Lung (tissue), 12 donors: Measurements from ENCODE around the gene APOBEC3B. TPM values are rescaled to one million over a fixed set of nuclear protein-coding genes. Genes with fewer than 3 reads are reported as not detected.
"Not testable (repeated sequence)": the region's sequence is repeated elsewhere in the genome, so short reads cannot be mapped to it uniquely, and the experiment has no call there.

Experiments
- ATAC-seq: fragments of 200-7000 bp; cut with Tn5 transposase; one replicate; pipeline ENCODE4 v1.9.1; 2020; ENCODE audit warnings: moderate number of reproducible peaks; ENCODE audit not compliant: insufficient read depth, low FRiP score
- DNase-seq, 3 donors: peaks; one replicate each; pipeline ENCODE4 v3.0.0-alpha.2; 2013 to 2017
- H3K27ac ChIP-seq, 2 donors: one replicate each; pipeline ENCODE4 v1.5.1; 2013; ENCODE audit warnings: mild to moderate bottlenecking in 2 of 2, moderate library complexity in 2 of 2, control low read depth in 1 of 2, inconsistent platforms in 1 of 2, low read depth in 1 of 2, low read length in 1 of 2
- H3K27me3 ChIP-seq, 3 donors: one replicate each; pipeline ENCODE4 v1.5.1; 2013; ENCODE audit warnings: low read length in 2 of 3; ENCODE audit not compliant: control insufficient read depth in 3 of 3, insufficient read depth in 3 of 3
- H3K36me3 ChIP-seq, 4 donors: one replicate each; pipeline ENCODE4 v1.5.1; 2013; ENCODE audit warnings: low read length in 4 of 4, mild to moderate bottlenecking in 1 of 4, moderate library complexity in 1 of 4; ENCODE audit not compliant: control insufficient read depth in 4 of 4, insufficient read depth in 4 of 4
- H3K4me1 ChIP-seq, 5 donors: one replicate each; pipeline ENCODE4 v1.5.1; 2013; ENCODE audit warnings: low read length in 5 of 5, mild to moderate bottlenecking in 2 of 5, moderate library complexity in 1 of 5; ENCODE audit not compliant: control insufficient read depth in 5 of 5, insufficient read depth in 5 of 5
- H3K4me3 ChIP-seq: one replicate; pipeline ENCODE4 v1.5.1; 2013; ENCODE audit warnings: mild to moderate bottlenecking, control low read depth, moderate library complexity
- H3K9ac ChIP-seq, 2 donors: one replicate each; pipeline ENCODE4 v1.5.1; 2013; ENCODE audit warnings: low read length in 2 of 2, control low read depth in 1 of 2; ENCODE audit not compliant: insufficient read depth in 1 of 2
- H3K9me3 ChIP-seq, 4 donors: one replicate each; pipeline ENCODE4 v1.5.1; 2013; ENCODE audit warnings: low read length in 3 of 4, mild to moderate bottlenecking in 1 of 4, moderate library complexity in 1 of 4; ENCODE audit not compliant: control insufficient read depth in 4 of 4, insufficient read depth in 3 of 4
- CTCF ChIP-seq: IDR thresholded peaks from 2 replicates; pipeline ENCODE4 v1.5.1; 2012; ENCODE audit warnings: mild to moderate bottlenecking; ENCODE audit errors: control extremely low read depth, extremely low read depth
- WGBS, 2 donors: extraction: QIAGEN DNeasy Blood & Tissue Kit; methylation state at CpG; one replicate each; pipeline ENCODE4 v1.1.7; 2013; 5-methylcytosine and 5-hydroxymethylcytosine counted together
- polyA plus RNA-seq, 2 donors: library from polyadenylated mRNA; stranded (reverse); fragments of 200-250 nt; gene quantifications; one replicate each; pipeline ENCODE4 v1.2.1, GENCODE V29; 2013
- total RNA-seq, 2 donors: library from RNA; depleted of rRNA in 1 of 2; stranded (reverse); fragments of >200 nt in 1 of 2; gene quantifications; one replicate each; pipeline ENCODE4 v1.2.1, GENCODE V29; 2014 to 2021
- donor health status: control.
- donor health status: control.
- donor health status: Bipolar disorder and iron deficiency.
- donor health status: healthy.
- donor health status: DM: yes; HTN: yes; CAD: no.

Gene APOBEC3B
- total and polyA plus RNA-seq, 4 donors = 1.0 to 4.5 (median 3.5) TPM

DNA sequence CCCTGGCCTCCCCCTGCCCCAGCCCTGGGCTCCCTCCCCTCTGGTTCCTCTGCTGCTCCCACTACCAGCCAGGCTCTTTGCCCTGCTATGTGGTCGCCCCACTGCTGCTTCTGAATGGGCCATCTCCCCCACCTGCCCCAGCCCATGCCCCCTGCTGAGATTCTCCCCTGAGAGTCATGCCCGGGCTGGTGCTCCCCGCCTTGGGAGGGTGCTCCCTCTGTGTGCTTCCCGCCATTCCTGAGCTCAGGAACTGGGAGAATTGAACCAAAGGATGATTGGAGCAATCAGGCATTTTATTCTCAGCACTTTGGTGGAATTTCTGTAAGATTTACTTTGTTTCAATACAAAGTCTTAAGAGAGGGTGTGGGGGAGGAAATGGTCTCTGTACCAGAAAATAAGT lies 45.6 kb downstream of the APOBEC3B start:
- WGBS, 2 donors = 92 to 94% methylated on average over 4 of the region's 4 CpGs
- TF ChIP-seq CTCF = no peak
- DNase-seq (no peak), ATAC-seq (no peak)
- H3K4me1 ChIP-seq = no peaks in the 10 kb centered on the region
- no peak overlapping the region for H3K4me3 ChIP-seq
- H3K27ac ChIP-seq = no peak overlapping the region
- no peaks in the 10 kb centered on the region for H3K27me3 ChIP-seq
- peaks cover 0 to 6% (median 0%) of the 10 kb centered on the region in 4 donors for H3K36me3 ChIP-seq
- no peaks in the 10 kb centered on the region for H3K9me3 ChIP-seq
- no peak overlapping the region for H3K9ac ChIP-seq

- DNase-seq = no peak
- WGBS, 2 donors = 95 to 98% methylated on average over 11 of the region's 11 CpGs
Observed at GRCh38 chr22:39028281-39028680, 46.1 kb downstream of the APOBEC3B start.

GRCh38 chr22:39029227-39029626 lies 47.1 kb downstream of the APOBEC3B start:
- Histone ChIP-seq H3K9ac (no peak overlapping the region), H3K27ac (no peak overlapping the region), H3K9me3 (no peaks in the 10 kb centered on the region), H3K4me1 (no peaks in the 10 kb centered on the region), H3K36me3 (peaks cover 0 to 3% (median 0%) of the 10 kb centered on the region in 4 donors), H3K27me3 (no peaks in the 10 kb centered on the region), H3K4me3 (no peak overlapping the region)
- DNase-seq = no peak
- no peak for ATAC-seq
- WGBS, 2 donors = 92% methylated on average over 13 of the region's 13 CpGs
- no peak for TF ChIP-seq CTCF

More at GRCh38 chr22:39028281-39028680, 46.1 kb downstream of the APOBEC3B start:
- Histone ChIP-seq H3K36me3 (peaks cover 0 to 6% (median 0%) of the 10 kb centered on the region in 4 donors), H3K9me3 (no peaks in the 10 kb centered on the region), H3K27me3 (no peaks in the 10 kb centered on the region), H3K4me3 (no peak overlapping the region), H3K27ac (no peak overlapping the region), H3K9ac (no peak overlapping the region), H3K4me1 (no peaks in the 10 kb centered on the region)
- TF ChIP-seq CTCF = no peak
- no peak for ATAC-seq

DNA sequence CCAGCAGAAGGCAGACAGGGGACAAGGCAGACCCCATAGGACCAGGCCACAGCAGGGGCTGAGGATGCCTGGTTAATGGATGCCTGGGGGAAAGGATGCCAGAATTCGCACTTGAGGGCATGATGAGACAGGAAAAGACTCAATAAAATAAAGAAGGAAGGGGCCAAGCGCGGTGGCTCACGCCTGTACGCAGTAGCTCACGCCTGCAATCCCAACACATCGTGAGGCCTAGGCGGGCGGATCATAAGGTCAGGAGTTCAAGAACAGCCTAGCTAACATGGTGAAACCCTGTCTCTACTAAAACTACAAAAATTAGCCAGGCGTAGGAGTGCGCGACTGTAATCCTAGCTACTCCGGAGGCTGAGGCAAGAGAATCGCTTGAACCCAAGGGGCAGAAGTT lies 48.6 kb downstream of the APOBEC3B start:
- Histone ChIP-seq H3K36me3 (peaks cover 0 to 2% (median 0%) of the 10 kb centered on the region in 4 donors), H3K27ac (no peak overlapping the region), H3K27me3 (no peaks in the 10 kb centered on the region), H3K4me1 (no peaks in the 10 kb centered on the region), H3K9me3 (no peaks in the 10 kb centered on the region), H3K9ac (no peak overlapping the region), H3K4me3 (no peak overlapping the region)
- TF ChIP-seq CTCF = no peak
- DNase-seq (no peak), ATAC-seq (no peak)
- WGBS, 2 donors = 88 to 93% methylated on average over 14 of the region's 14 CpGs

- H3K27me3 ChIP-seq, H3K9ac ChIP-seq, DNase-seq, ATAC-seq, H3K4me3 ChIP-seq, H3K4me1 ChIP-seq, H3K27ac ChIP-seq, H3K36me3 ChIP-seq, H3K9me3 ChIP-seq: not testable (repeated sequence)
- 73 to 88% methylated on average over 13 to 17 of the region's 18 CpGs for WGBS, 2 donors
Observed at GRCh38 chr22:39031434-39032295, 49.5 kb downstream of the APOBEC3B start.
